WTC11 (cell line): Measurements from ENCODE around the gene KIFC1.

Experiments used
- CREB1 ChIP-seq: sonication (generic); formaldehyde crosslinking; IDR thresholded peaks from 2 replicates; pipeline ENCODE4 v1.8.0; 2023; ENCODE audit warnings: mild to moderate bottlenecking, missing genetic modification reagents
- NR2C2 ChIP-seq: sonication (generic); formaldehyde crosslinking; IDR thresholded peaks from 2 replicates; pipeline ENCODE4 v1.8.0; 2022; ENCODE audit warnings: mild to moderate bottlenecking, missing genetic modification reagents
- RELA ChIP-seq: sonication (generic); formaldehyde crosslinking; IDR thresholded peaks from 2 replicates; pipeline ENCODE4 v1.8.1; 2022; ENCODE audit warnings: missing genetic modification reagents, mild to moderate bottlenecking, borderline replicate concordance
- TP53 ChIP-seq: sonication (generic); formaldehyde crosslinking; IDR thresholded peaks from 2 replicates; pipeline ENCODE4 v1.8.1; 2023; ENCODE audit warnings: mild to moderate bottlenecking, missing genetic modification reagents
- TF ChIP-seq, protein P1 (sequence below): fragments of 200-600 bp; IDR thresholded peaks from 2 replicates; pipeline ENCODE4 v1.8.0; 2022; ENCODE audit warnings: antibody characterized with exemption
- TF ChIP-seq, protein P2 (sequence below): sonication (generic); formaldehyde crosslinking; IDR thresholded peaks from 2 replicates; pipeline ENCODE4 v1.8.1; 2023; ENCODE audit warnings: mild to moderate bottlenecking, missing genetic modification reagents, borderline replicate concordance
- TF ChIP-seq, protein P3 (sequence below): sonication (generic); formaldehyde crosslinking; IDR thresholded peaks from 2 replicates; pipeline ENCODE4 v1.8.1; 2022; ENCODE audit warnings: mild to moderate bottlenecking, missing genetic modification reagents, moderate library complexity, borderline replicate concordance

DNA sequence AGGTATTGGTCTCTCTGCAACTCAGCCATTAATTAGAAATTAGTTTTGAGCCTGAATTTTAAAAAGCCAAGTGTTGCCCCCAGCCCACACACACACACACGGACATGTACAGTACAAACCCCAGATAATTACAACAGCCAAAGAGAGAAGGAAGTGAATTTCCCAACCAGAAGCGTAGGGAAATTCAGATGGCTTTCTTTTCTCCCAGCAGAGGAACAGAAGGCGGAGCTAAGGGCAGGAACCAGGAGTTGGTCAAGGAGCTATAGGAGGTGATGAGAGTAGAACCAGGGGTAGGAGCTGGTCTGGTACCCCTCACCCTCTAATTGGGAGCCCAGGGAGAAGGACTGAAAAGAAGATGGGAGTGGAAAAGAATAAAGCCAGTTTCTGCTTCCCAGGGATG lies 58.8 kb downstream of the KIFC1 start:
- TF ChIP-seq RELA (CRISPR knock-in tag) (no peak), TP53 (CRISPR knock-in tag) (no peak), NR2C2 (CRISPR knock-in tag) (no peak), CREB1 (no peak)
- TF ChIP-seq, protein P1, sequence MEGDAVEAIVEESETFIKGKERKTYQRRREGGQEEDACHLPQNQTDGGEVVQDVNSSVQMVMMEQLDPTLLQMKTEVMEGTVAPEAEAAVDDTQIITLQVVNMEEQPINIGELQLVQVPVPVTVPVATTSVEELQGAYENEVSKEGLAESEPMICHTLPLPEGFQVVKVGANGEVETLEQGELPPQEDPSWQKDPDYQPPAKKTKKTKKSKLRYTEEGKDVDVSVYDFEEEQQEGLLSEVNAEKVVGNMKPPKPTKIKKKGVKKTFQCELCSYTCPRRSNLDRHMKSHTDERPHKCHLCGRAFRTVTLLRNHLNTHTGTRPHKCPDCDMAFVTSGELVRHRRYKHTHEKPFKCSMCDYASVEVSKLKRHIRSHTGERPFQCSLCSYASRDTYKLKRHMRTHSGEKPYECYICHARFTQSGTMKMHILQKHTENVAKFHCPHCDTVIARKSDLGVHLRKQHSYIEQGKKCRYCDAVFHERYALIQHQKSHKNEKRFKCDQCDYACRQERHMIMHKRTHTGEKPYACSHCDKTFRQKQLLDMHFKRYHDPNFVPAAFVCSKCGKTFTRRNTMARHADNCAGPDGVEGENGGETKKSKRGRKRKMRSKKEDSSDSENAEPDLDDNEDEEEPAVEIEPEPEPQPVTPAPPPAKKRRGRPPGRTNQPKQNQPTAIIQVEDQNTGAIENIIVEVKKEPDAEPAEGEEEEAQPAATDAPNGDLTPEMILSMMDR: no peak
- TF ChIP-seq, protein P2, sequence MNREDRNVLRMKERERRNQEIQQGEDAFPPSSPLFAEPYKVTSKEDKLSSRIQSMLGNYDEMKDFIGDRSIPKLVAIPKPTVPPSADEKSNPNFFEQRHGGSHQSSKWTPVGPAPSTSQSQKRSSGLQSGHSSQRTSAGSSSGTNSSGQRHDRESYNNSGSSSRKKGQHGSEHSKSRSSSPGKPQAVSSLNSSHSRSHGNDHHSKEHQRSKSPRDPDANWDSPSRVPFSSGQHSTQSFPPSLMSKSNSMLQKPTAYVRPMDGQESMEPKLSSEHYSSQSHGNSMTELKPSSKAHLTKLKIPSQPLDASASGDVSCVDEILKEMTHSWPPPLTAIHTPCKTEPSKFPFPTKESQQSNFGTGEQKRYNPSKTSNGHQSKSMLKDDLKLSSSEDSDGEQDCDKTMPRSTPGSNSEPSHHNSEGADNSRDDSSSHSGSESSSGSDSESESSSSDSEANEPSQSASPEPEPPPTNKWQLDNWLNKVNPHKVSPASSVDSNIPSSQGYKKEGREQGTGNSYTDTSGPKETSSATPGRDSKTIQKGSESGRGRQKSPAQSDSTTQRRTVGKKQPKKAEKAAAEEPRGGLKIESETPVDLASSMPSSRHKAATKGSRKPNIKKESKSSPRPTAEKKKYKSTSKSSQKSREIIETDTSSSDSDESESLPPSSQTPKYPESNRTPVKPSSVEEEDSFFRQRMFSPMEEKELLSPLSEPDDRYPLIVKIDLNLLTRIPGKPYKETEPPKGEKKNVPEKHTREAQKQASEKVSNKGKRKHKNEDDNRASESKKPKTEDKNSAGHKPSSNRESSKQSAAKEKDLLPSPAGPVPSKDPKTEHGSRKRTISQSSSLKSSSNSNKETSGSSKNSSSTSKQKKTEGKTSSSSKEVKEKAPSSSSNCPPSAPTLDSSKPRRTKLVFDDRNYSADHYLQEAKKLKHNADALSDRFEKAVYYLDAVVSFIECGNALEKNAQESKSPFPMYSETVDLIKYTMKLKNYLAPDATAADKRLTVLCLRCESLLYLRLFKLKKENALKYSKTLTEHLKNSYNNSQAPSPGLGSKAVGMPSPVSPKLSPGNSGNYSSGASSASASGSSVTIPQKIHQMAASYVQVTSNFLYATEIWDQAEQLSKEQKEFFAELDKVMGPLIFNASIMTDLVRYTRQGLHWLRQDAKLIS: no peak
- TF ChIP-seq, protein P3, sequence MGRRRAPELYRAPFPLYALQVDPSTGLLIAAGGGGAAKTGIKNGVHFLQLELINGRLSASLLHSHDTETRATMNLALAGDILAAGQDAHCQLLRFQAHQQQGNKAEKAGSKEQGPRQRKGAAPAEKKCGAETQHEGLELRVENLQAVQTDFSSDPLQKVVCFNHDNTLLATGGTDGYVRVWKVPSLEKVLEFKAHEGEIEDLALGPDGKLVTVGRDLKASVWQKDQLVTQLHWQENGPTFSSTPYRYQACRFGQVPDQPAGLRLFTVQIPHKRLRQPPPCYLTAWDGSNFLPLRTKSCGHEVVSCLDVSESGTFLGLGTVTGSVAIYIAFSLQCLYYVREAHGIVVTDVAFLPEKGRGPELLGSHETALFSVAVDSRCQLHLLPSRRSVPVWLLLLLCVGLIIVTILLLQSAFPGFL (CRISPR knock-in tag): no peak
